HEK293T (cell line): ENCODE data around the gene ACBD6.
A peak's percentile ranks its signal among the peaks of the same experiment; 100 is the strongest.

Experiments used
- CTCF ChIA-PET: fragments of 350-600 bp; formaldehyde crosslinking; extraction: SDS; loops from one replicate; lab custom pipeline; 2021; ENCODE audit warnings: antibody characterized with exemption, inconsistent platforms; lab: Yijun Ruan, JAX
- POLR2A ChIA-PET: fragments of 350-600 bp; formaldehyde crosslinking; extraction: SDS; loops from one replicate; lab custom pipeline; 2020; ENCODE audit warnings: antibody characterized with exemption, inconsistent platforms; lab: Yijun Ruan, JAX
- DNase-seq: peaks from one replicate; pipeline ENCODE4 v3.0.0; 2012; ENCODE audit warnings: mixed read lengths; ENCODE audit errors: extremely low spot score
- ARNT ChIP-seq: fragments of 450-650 bp; IDR thresholded peaks from 2 replicates; pipeline ENCODE4 v1.6.1; 2017; ENCODE audit warnings: mild to moderate bottlenecking
- BHLHE40 ChIP-seq: fragments of 450-650 bp; IDR thresholded peaks from 2 replicates; pipeline ENCODE4 v1.6.1; 2016; ENCODE audit warnings: mild to moderate bottlenecking, moderate library complexity, borderline replicate concordance
- CTBP1 ChIP-seq: fragments of 450-650 bp; IDR thresholded peaks from 2 replicates; pipeline ENCODE4 v1.6.1; 2016; ENCODE audit warnings: borderline replicate concordance
- ELF4 ChIP-seq: fragments of 450-650 bp; IDR thresholded peaks from 2 replicates; pipeline ENCODE4 v1.6.1; 2017; ENCODE audit warnings: antibody characterized with exemption
- FOXA1 ChIP-seq: fragments of 450-650 bp; IDR thresholded peaks from 2 replicates; pipeline ENCODE4 v1.6.1; 2016; ENCODE audit warnings: mild to moderate bottlenecking
- FOXK2 ChIP-seq: fragments of 450-650 bp; IDR thresholded peaks from 2 replicates; pipeline ENCODE4 v1.6.1; 2016; ENCODE audit warnings: mild to moderate bottlenecking
- FOXM1 ChIP-seq: fragments of 450-650 bp; IDR thresholded peaks from 2 replicates; pipeline ENCODE4 v1.6.1; 2017; ENCODE audit warnings: mild to moderate bottlenecking, borderline replicate concordance
- HDGF ChIP-seq: fragments of 450-650 bp; IDR thresholded peaks from 2 replicates; pipeline ENCODE4 v1.6.1; 2017; ENCODE audit warnings: antibody characterized with exemption, borderline replicate concordance
- L3MBTL2 ChIP-seq: fragments of 450-650 bp; conservative IDR thresholded peaks from 2 replicates; pipeline ENCODE4 v1.6.1; 2016; ENCODE audit warnings: mild to moderate bottlenecking
- LEF1 ChIP-seq: fragments of 450-650 bp; IDR thresholded peaks from 2 replicates; pipeline ENCODE4 v1.6.1; 2017; ENCODE audit warnings: mild to moderate bottlenecking, borderline replicate concordance
- NFRKB ChIP-seq: fragments of 450-650 bp; IDR thresholded peaks from 2 replicates; pipeline ENCODE4 v1.6.1; 2016; ENCODE audit warnings: mild to moderate bottlenecking, moderate library complexity
- SP1 ChIP-seq: fragments of 450-650 bp; IDR thresholded peaks from 2 replicates; pipeline ENCODE4 v1.6.1; 2017
- SUZ12 ChIP-seq: fragments of 450-650 bp; IDR thresholded peaks from 2 replicates; pipeline ENCODE4 v1.6.1; 2016; ENCODE audit warnings: mild to moderate bottlenecking
- TARDBP ChIP-seq: fragments of 450-650 bp; IDR thresholded peaks from 2 replicates; pipeline ENCODE4 v1.6.1; 2016
- ZNF384 ChIP-seq: fragments of 450-650 bp; IDR thresholded peaks from 2 replicates; pipeline ENCODE4 v1.6.1; 2016
- TF ChIP-seq, protein P1 (sequence below): fragments of 450-650 bp; IDR thresholded peaks from 2 replicates; pipeline ENCODE4 v1.6.1; 2016

The ACBD6 gene

GRCh38 chr1:180352021-180352420, 150.4 kb downstream of the ACBD6 start:
- ChIA-PET POLR2A (no interaction called here), CTCF (no interaction called here)
- TF ChIP-seq SUZ12 (no peak), FOXA1 (no peak), TARDBP (no peak), FOXK2 (no peak), ELF4 (no peak), LEF1 (no peak), ZNF384 (no peak), HDGF (no peak), SP1 (no peak), FOXM1 (no peak), BHLHE40 (no peak), NFRKB (no peak)
- no peak for DNase-seq

DNA sequence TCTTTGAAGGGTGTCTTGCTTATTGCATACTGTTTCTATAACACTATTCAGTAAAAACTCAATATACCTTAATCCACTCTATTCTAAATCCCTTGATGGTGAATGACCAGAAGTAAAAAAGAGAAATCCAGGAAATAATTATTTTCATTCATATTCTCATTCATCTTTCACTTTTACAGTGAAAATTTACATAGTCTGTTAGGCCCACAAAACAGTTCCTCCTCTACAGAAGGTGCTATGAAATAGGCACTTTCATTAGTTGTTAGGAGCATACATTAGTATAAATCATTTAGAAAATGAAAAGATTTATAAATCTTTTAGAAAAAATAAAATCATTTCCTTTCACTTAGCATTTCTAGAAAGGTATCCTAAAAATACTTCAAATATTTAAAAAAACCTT, 157.2 kb downstream of the ACBD6 start:
- no peak for TF ChIP-seq BHLHE40
- no peak for TF ChIP-seq ZNF384
- TF ChIP-seq L3MBTL2 = no peak
- TF ChIP-seq ARNT = no peak
- TF ChIP-seq FOXK2 = no peak
- TF ChIP-seq TARDBP = no peak
- no peak for TF ChIP-seq ELF4
- no peak for TF ChIP-seq LEF1
- no peak for TF ChIP-seq SP1
- TF ChIP-seq NFRKB = no peak
- TF ChIP-seq SUZ12 = no peak
- no peak for TF ChIP-seq HDGF
- TF ChIP-seq FOXM1 = no peak
- TF ChIP-seq, protein P1, sequence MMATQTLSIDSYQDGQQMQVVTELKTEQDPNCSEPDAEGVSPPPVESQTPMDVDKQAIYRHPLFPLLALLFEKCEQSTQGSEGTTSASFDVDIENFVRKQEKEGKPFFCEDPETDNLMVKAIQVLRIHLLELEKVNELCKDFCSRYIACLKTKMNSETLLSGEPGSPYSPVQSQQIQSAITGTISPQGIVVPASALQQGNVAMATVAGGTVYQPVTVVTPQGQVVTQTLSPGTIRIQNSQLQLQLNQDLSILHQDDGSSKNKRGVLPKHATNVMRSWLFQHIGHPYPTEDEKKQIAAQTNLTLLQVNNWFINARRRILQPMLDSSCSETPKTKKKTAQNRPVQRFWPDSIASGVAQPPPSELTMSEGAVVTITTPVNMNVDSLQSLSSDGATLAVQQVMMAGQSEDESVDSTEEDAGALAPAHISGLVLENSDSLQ = no peak
- no peak for TF ChIP-seq FOXA1
- no peak for TF ChIP-seq CTBP1
- ChIA-PET CTCF (no interaction called here), POLR2A (no interaction called here)
- DNase-seq = no peak

- ChIA-PET POLR2A (interaction anchor here (0.9 kb wide), 1 partner anchor 10 kb away, joined by 4 read pairs; no protein-coding TSS in a partner anchor), CTCF (interaction anchor here (0.7 kb wide), 1 partner anchor 9 kb away, joined by 4 read pairs; no protein-coding TSS in a partner anchor)
- TF ChIP-seq HDGF = no peak
- TF ChIP-seq, protein P1 = peak; percentile 57; the same call in 1 of the 2 replicates
- DNase-seq = peak; percentile 15
Observed at GRCh38 chr1:180343921-180344769, 158.2 kb downstream of the ACBD6 start.

- CTCF ChIA-PET = no interaction called here
- TF ChIP-seq L3MBTL2 (no peak), SUZ12 (no peak), TARDBP (no peak), SP1 (no peak), FOXK2 (no peak), ELF4 (no peak), LEF1 (no peak), ARNT (no peak), ZNF384 (no peak), CTBP1 (no peak), FOXA1 (no peak), NFRKB (no peak), BHLHE40 (no peak), HDGF (no peak), FOXM1 (no peak)
- TF ChIP-seq, protein P1 = no peak
Observed at GRCh38 chr1:180327089-180327488, 175.3 kb downstream of the ACBD6 start.

GRCh38 chr1:180312926-180313325, 189.5 kb downstream of the ACBD6 start:
- ChIA-PET POLR2A (no interaction called here), CTCF (no interaction called here)
- DNase-seq = no peak
- TF ChIP-seq LEF1 (no peak), NFRKB (no peak), FOXK2 (no peak), L3MBTL2 (no peak), FOXM1 (no peak), ARNT (no peak), TARDBP (no peak)

More at GRCh38 chr1:180327089-180327488, 175.3 kb downstream of the ACBD6 start:
- POLR2A ChIA-PET = no interaction called here
- no peak for DNase-seq
